Measurements from ENCODE around the gene C11orf71. TPM values are rescaled to one million over a fixed set of nuclear protein-coding genes. Genes with fewer than 3 reads are reported as not detected.

C11orf71 gene
- total and polyA plus RNA-seq, 9 of the 15 experiments (the other 6 are each of a cell fraction or from before 2014, with no cell fraction given): 2.9 to 15.1 (median 9.1) TPM

DNA sequence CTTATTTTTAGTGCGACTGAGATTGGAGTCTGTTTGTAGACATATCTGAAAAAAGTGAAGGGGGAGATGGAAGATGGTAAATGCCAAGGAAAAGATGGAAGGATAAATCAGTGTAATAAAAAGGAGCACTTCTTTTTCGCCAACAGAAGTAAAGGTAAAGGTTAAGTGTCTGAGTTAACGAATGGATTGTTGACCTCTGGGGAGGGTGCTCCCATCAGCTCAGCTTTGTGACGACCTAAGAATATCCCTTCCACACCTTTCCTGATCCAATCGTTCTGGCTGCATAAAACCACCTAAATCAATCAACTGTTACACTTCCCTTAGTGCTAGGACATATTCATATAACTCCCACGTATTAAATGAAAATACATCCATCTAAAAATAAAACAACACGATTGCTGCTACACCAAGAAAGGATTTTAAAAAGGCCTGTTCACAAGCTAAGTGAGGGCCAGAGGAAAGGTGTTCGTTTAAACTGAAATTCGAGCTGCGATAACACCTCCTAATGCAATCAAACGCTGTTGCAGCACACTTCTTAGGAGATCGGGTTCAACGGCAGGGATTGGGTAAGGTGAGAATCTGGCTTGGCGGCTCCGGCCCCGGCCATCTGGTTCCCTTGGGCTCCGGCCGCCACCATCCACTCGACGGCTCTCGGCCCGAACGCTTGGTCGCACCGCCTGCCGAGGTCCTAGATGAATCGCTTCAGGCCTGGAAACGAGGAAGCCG, 658 bp downstream of the C11orf71 start (continued):
- TF ChIP-seq, protein P1, sequence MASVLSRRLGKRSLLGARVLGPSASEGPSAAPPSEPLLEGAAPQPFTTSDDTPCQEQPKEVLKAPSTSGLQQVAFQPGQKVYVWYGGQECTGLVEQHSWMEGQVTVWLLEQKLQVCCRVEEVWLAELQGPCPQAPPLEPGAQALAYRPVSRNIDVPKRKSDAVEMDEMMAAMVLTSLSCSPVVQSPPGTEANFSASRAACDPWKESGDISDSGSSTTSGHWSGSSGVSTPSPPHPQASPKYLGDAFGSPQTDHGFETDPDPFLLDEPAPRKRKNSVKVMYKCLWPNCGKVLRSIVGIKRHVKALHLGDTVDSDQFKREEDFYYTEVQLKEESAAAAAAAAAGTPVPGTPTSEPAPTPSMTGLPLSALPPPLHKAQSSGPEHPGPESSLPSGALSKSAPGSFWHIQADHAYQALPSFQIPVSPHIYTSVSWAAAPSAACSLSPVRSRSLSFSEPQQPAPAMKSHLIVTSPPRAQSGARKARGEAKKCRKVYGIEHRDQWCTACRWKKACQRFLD (CRISPR knock-in tag; IDR thresholded peaks at IDR 0.05): peak; percentile 15; the same call in 1 of the 2 replicates
- TF ChIP-seq U2AF2 (optimal IDR thresholded peaks at IDR 0.05; ENCODE audit: low read depth, low read length) (no peak), DMBX1 (CRISPR knock-in tag; IDR thresholded peaks at IDR 0.05; ENCODE audit: borderline replicate concordance) (no peak), KAT8 (IDR thresholded peaks at IDR 0.05; ENCODE audit: low read depth) (no peak), BRF1 (IDR thresholded peaks at IDR 0.05; ENCODE audit: borderline replicate concordance, extremely low read depth, insufficient read length) (no peak), MCM2 (IDR thresholded peaks at IDR 0.05; ENCODE audit: low read depth) (no peak), CREB1 (IDR thresholded peaks at IDR 0.05) (no peak), CREB1 (CRISPR knock-in tag; IDR thresholded peaks at IDR 0.05) (no peak), MTF1 (CRISPR knock-in tag; IDR thresholded peaks at IDR 0.05; ENCODE audit: borderline replicate concordance) (no peak), HLTF (IDR thresholded peaks at IDR 0.05) (no peak), ZBTB1 (CRISPR knock-in tag; IDR thresholded peaks at IDR 0.05; ENCODE audit: borderline replicate concordance, low read depth) (0 out of 2 replicates have a peak, but pooled peaks have one; percentile 56), MEF2A (IDR thresholded peaks at IDR 0.05; ENCODE audit: control insufficient read depth, low read depth, low read length) (no peak), MCM7 (IDR thresholded peaks at IDR 0.05) (no peak)
- TF ChIP-seq, protein P2, sequence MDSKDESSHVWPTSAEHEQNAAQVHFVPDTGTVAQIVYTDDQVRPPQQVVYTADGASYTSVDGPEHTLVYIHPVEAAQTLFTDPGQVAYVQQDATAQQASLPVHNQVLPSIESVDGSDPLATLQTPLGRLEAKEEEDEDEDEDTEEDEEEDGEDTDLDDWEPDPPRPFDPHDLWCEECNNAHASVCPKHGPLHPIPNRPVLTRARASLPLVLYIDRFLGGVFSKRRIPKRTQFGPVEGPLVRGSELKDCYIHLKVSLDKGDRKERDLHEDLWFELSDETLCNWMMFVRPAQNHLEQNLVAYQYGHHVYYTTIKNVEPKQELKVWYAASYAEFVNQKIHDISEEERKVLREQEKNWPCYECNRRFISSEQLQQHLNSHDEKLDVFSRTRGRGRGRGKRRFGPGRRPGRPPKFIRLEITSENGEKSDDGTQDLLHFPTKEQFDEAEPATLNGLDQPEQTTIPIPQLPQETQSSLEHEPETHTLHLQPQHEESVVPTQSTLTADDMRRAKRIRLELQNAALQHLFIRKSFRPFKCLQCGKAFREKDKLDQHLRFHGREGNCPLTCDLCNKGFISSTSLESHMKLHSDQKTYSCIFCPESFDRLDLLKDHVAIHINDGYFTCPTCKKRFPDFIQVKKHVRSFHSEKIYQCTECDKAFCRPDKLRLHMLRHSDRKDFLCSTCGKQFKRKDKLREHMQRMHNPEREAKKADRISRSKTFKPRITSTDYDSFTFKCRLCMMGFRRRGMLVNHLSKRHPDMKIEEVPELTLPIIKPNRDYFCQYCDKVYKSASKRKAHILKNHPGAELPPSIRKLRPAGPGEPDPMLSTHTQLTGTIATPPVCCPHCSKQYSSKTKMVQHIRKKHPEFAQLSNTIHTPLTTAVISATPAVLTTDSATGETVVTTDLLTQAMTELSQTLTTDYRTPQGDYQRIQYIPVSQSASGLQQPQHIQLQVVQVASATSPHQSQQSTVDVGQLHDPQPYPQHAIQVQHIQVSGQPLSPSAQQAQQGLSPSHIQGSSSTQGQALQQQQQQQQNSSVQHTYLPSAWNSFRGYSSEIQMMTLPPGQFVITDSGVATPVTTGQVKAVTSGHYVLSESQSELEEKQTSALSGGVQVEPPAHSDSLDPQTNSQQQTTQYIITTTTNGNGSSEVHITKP (IDR thresholded peaks at IDR 0.05; ENCODE audit: partially characterized antibody): peak; percentile 74
- TF ChIP-seq, protein P3, sequence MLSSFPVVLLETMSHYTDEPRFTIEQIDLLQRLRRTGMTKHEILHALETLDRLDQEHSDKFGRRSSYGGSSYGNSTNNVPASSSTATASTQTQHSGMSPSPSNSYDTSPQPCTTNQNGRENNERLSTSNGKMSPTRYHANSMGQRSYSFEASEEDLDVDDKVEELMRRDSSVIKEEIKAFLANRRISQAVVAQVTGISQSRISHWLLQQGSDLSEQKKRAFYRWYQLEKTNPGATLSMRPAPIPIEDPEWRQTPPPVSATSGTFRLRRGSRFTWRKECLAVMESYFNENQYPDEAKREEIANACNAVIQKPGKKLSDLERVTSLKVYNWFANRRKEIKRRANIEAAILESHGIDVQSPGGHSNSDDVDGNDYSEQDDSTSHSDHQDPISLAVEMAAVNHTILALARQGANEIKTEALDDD (IDR thresholded peaks at IDR 0.05): no peak
- TF ChIP-seq, protein P4, sequence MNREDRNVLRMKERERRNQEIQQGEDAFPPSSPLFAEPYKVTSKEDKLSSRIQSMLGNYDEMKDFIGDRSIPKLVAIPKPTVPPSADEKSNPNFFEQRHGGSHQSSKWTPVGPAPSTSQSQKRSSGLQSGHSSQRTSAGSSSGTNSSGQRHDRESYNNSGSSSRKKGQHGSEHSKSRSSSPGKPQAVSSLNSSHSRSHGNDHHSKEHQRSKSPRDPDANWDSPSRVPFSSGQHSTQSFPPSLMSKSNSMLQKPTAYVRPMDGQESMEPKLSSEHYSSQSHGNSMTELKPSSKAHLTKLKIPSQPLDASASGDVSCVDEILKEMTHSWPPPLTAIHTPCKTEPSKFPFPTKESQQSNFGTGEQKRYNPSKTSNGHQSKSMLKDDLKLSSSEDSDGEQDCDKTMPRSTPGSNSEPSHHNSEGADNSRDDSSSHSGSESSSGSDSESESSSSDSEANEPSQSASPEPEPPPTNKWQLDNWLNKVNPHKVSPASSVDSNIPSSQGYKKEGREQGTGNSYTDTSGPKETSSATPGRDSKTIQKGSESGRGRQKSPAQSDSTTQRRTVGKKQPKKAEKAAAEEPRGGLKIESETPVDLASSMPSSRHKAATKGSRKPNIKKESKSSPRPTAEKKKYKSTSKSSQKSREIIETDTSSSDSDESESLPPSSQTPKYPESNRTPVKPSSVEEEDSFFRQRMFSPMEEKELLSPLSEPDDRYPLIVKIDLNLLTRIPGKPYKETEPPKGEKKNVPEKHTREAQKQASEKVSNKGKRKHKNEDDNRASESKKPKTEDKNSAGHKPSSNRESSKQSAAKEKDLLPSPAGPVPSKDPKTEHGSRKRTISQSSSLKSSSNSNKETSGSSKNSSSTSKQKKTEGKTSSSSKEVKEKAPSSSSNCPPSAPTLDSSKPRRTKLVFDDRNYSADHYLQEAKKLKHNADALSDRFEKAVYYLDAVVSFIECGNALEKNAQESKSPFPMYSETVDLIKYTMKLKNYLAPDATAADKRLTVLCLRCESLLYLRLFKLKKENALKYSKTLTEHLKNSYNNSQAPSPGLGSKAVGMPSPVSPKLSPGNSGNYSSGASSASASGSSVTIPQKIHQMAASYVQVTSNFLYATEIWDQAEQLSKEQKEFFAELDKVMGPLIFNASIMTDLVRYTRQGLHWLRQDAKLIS (CRISPR knock-in tag; IDR thresholded peaks at IDR 0.05): peak; percentile 90; the same call in 1 of the 2 replicates
